Cardiac ventricle fibroblast (primary cell): ENCODE data around the gene SCGB3A2. TPM values are rescaled to one million over a fixed set of nuclear protein-coding genes. Genes with fewer than 3 reads are reported as not detected.

Experiments used
- total RNA-seq: library from RNA; depleted of rRNA; stranded (reverse); fragments of >200 nt; gene quantifications from 2 replicates; pipeline ENCODE4 v1.2.3, GENCODE V29; 2015

SCGB3A2 gene
- not detected in 2 replicates for total RNA-seq

GRCh38 chr5:147878066-147878759, at the start of gene SCGB3A2:
TSS of gene SCGB3A2 (plus strand) at chr5:147878711. CDS start at chr5:147878804, 93 bp downstream.

GRCh38 chr5:147831465-147831864, 47.0 kb upstream of the SCGB3A2 start, which contains the start of gene SPINK1:
TSS of gene SPINK1 (minus strand) at chr5:147831671. CDS start at chr5:147831577, 94 bp downstream.

GRCh38 chr5:147906326-147907095, 28.0 kb downstream of the SCGB3A2 start, which contains the start of gene C5orf46:
TSS of gene C5orf46 (minus strand) at chr5:147906538. CDS start at chr5:147906501, 37 bp downstream.

Other genes with a start within 250 kb of the SCGB3A2 start
- gene JAKMIP2, start 96.0 kb upstream of the SCGB3A2 start, total RNA-seq = 0.05 and 0.25 TPM in 2 replicates
- not detected in 2 replicates for gene SPINK1, start 47.0 kb upstream of the SCGB3A2 start, total RNA-seq
- gene C5orf46, start 27.8 kb downstream of the SCGB3A2 start, total RNA-seq = not detected in 2 replicates
- gene SPINK5, start 185.3 kb downstream of the SCGB3A2 start, total RNA-seq = not detected in 2 replicates